Fibroblast of skin of left quadriceps (primary cell): ENCODE results near the gene SELENOO.
A peak's percentile ranks its signal among the peaks of the same experiment; 100 is the strongest.

Experiments
- DNase-seq, 2 experiments: peaks; one replicate each; pipeline ENCODE4 v3.0.0-alpha.2; 2013; ENCODE audit warnings: low read depth in 2 of 2

SELENOO gene

DNA sequence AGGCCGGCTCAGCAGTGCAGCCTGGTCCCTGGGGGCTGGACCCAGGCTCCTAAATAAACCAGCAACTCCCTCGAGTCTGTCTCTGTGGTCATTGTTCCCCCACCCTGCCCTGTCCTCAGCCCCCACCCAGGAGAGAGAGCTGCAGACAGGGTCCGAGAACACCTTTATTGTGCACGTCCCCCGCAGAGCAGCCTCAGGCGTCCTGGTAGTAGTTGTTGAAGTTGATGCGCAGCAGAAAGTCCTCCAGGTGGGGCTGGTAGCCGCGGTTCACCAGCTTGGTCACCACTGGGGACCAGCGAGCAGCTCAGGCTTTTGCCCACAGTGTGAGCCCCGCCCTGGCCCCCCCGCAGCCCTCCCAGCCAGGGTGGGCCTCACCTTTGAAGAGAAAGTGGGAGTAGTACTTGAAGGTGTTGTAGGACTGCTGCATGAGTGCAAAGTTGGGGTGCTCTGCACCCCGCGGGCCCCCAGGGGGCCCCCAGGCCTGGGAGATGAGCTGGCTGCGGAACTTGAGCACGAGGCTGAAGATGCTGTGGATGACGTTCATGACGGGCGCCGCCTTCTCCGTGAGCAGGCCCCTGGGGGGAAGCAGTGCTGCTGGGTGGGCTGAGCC is 16.8 kb downstream of the SELENOO start:
- DNase-seq = no peak

DNA sequence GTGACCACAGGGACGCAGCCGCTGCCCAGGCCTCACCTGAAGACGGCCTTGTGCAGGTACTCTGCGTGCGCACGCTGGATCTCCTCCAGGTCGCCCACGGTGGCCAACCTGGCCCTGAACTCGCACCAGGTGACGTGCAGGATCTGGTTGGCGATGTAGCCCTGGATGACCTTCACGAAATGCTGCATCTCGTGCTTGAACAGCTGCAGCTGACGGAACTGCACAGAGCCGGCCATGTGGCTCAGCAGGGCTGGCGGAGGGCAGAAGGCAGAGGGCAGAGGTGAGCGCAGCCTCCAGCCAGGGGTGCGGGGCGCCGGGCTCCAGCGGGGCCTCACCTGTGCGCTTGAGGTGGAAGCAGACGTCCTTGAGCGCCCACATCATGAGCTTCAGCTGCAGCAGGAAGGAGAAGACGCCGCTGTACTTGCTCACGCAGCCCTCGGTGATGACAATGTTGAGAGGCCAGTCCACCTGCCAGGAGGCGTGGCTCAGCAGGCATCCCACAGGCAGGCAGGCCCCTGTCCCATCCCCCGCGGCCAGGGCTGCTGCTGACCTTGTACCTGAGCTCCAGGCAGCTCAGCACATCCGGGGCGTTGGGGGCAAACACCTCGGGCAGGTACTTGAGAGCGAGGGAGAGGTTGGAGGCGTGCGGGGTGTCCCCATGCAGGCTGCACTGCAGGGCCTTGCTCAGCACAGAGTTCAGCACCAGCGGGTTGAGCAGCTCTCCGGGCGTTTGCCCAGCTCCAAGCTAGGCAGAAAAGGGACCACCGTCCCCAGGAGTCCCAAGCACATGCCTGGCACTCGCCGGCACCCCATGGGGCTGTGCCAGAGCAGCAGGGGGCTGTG is 17.6 kb downstream of the SELENOO start:
- no peak for DNase-seq

DNA sequence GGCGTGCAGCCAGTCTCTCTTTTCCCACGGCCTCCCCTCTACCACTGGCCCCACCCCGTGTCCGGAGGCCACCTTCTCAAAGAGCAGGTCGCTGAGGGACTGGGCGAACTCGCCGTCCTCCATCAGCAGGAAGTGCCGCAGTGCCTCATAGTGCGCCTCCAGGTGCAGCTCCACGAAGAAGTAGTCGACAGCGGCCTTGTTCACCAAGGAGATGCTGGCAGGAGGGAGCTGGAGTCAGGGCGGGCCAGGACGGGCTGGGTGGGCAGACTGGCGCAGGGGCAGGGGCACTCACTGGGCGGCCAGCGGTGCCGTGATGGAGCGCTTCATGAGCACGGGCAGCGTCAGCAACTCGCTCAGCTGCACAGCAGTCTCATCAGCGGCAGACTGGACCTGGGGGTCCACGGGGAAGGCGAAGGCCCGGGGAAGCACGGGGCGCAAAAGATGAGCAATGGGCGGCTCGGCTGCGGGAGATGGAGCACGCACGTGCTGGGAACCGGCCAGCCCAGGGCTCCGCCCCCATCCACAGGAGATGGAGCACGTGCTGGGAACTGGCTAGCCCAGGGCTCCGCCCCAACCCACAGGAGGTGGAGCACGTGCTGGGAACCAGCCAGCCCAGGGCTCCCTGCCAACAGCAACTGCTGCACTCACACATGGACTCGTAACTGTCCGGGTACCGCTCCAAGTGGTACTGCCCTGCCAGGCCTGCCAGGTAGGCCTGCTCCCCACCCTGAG is 18.4 kb downstream of the SELENOO start:
- DNase-seq = peak; percentile 59 to 60

DNA sequence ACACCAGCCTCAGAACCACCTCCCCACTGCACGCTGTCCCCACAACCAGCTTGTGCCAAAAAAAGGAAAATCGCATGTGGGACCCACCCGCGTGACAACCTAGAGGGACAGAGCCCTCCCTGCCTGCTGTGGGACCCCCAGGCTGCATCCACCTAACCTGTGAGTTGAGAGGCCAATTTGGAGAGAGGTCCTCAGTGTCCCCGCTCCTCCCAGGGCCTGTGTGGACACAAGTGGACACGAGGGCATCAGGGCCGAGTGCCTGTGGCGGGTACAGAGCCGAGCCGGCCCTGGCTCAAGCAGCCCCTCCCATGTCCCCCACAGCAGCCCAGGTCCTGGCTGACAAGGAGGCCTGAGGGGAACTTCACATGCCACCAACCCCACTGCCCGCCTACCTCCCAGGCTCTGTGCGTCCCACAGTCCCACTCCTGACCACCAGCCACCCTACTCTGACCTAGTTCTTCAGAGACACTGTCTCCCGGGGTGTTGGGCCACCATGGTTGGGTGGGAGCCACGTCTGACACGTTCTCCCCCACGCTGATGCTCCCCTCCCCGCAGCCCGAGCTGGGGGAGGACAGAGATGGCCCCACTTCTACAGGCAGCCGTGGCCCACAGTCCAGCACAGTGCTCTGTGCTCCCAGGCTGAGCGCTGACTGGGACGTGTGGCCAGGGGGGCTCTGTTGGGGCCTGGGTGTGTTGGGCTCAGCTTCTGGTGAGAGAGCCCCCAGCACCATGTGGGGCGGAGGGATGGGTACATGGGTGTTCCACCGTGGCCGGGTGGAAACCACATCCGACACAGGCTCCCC is 19.2 kb downstream of the SELENOO start:
- no peak for DNase-seq

DNA sequence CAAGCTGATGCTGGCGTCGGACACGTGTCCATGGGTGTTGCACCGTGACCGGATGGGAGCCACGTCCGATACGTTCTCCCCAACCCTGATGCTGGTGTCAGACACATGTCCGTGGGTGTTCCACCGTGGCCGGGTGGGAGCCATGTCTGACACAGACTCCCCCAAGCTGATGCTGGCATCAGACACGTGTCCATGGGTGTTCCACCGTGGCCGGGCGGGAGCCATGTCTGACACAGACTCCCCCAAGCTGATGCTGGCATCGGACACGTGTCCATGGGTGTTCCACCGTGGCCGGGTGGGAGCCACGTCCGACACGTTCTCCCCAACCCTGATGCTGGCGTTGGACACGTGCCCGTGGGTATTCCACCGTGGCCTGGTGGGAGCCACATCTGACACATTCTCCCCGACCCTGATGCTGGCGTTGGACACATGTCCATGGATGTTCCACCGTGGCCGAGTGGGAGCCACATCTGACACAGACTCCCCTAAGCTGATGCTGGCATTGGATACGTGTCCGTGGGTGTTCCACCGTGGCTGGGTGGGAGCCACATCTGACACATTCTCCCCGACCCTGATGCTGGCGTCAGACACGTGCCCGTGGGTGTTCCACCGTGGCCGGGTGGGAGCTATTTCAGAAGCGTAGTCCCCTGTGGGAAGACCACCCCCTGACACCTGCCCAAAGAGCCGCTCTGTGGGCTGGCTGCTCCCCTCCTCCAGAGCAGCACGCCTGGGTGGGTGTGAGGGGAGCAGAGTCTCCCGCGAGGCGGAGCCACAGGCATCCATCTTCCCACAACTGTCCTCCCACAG is 20.0 kb downstream of the SELENOO start:
- no peak for DNase-seq

GRCh38 chr22:50221410-50222300 is 20.8 kb downstream of the SELENOO start:
- DNase-seq = no peak

DNA sequence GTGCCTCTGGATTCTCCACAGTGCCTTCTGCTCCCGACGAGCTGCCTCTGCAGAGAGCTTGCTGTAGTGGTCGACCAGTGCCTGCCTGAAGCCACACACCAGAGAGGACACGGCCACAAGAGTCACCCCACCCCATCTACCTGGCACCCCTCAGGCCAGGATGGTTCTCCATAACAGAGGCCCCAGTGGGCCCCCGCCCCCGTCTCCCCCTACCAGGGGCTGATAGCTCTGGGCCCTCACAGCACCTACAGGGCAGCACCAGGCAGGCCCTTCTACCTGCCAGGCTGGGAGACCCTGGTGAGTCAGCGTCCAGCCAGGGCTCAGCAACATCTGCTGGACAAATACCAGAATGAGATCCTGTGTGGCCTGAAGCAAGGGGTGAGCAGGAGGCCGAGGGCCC is 21.7 kb downstream of the SELENOO start:
- DNase-seq = no peak

DNA sequence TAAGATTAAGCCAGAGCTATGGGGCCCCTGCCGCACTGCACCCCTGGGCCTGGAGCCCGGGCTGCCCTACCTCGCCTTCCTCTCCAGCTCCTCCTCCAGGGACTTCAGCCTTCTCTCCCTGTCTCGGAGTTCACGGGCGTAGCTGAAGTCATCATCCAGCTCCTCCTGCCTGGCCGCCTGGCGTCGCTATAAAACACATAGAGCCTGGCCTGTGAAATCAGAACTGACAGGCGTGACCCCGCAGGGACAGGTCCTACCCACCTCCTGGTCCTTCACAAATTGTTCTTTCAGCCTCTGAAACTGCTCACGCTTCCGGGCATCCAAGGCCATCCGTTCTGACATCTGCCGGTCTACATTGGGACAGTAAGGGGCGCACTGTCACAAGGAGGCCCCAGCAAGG is 23.3 kb downstream of the SELENOO start:
- no peak for DNase-seq

- DNase-seq = no peak
Measured at GRCh38 chr22:50225200-50225969, 24.6 kb downstream of the SELENOO start.

GRCh38 chr22:50226063-50226874 is 25.5 kb downstream of the SELENOO start:
- no peak for DNase-seq

- no peak for DNase-seq
Measured at GRCh38 chr22:50226875-50227165, 26.0 kb downstream of the SELENOO start.

GRCh38 chr22:50227579-50228215 is 26.9 kb downstream of the SELENOO start:
- DNase-seq = no peak

GRCh38 chr22:50228366-50228765 is 27.6 kb downstream of the SELENOO start:
- DNase-seq = no peak

- DNase-seq = no peak
Measured at GRCh38 chr22:50229370-50229769, 28.6 kb downstream of the SELENOO start.

- no peak for DNase-seq
Measured at GRCh38 chr22:50232481-50233151, 31.8 kb downstream of the SELENOO start.

DNA sequence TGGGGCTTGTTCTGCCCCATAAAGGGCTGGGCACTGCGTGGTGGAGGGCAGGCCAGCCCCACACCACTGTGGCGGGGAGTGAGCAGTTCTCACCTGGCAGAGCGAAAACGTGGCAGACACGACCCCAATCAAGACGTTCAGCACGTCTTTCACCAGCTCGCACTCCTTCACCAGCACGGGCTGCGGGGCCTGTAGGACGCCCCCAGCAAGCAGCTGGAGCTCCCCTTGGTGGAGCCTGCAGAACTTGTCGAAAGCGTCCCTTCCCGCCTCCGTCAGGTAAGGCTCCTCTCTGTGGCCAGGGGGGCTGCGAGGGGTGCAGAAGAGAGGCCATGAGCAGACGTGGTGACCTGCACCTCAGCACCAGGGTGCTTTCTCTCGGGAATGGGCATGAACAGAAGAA is 32.4 kb downstream of the SELENOO start:
- no peak for DNase-seq

- no peak for DNase-seq
Measured at GRCh38 chr22:50236731-50237409, 36.1 kb downstream of the SELENOO start.
